GM19193 (cell line): ENCODE data around the gene DPP6.

ENCODE experiments used
- POLR2A ChIP-seq: IDR thresholded peaks from 4 replicates; pipeline ENCODE4 v1.6.1; 2011; ENCODE audit not compliant: insufficient read depth, insufficient read length; ENCODE audit errors: extremely low read depth

The DPP6 gene

DNA sequence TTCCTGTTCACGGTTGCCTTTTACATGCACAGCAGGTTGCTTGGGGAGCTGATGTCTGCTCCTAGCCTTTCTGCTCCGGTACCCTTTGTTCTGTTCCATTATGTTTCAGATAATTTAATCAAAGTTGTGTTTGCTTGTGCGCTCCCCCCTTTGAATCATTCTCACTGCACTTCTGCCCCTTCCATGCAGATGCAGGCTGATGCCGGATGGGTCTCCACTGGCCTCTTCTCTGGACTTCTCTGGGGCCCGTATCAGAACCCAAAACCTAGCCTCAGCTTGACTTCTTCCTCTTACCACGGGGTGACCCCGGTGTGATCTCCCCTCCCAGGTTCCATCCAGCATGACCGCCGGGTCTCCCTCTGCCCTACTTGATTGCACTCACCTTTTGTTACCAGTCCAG, 272.0 kb downstream of the DPP6 start:
- TF ChIP-seq POLR2A: no peak

DNA sequence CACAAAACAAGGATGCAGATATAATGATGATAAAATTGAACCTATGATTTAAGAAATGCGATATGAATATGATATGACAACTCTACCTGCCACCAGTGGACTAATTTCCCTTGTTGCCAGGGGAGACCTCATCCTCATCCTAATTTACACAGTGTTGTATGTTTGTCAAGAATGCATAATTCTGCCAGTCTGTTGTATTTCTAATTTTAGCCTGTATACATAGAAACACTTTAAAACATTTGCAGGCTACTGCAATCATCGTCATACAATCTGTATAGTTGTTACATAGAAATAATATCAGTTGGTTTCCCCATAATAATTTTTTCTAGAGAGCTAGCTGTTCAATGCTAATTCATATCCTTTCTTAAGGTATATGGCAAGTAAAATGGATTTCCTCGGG, 274.2 kb downstream of the DPP6 start:
- TF ChIP-seq POLR2A: no peak

DNA sequence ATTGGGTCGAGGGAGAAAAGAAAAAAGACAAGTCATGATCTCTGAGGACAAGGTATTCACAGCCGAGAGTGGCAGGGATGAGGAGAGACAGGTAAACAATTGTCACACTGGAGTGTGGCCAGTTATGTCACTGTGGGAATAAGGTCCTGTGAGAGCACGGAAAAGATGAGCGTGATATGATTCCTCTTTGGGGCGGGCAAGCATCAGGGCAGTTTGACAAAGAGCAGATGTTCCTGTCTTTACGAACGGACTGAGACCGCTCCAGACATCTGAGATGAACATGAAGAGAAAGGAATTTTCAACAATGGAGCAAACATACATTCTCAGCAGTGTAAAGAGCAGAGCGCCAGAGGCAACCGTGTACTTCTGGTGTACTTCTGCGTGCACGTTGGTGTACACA, 278.1 kb downstream of the DPP6 start:
- TF ChIP-seq POLR2A: no peak

DNA sequence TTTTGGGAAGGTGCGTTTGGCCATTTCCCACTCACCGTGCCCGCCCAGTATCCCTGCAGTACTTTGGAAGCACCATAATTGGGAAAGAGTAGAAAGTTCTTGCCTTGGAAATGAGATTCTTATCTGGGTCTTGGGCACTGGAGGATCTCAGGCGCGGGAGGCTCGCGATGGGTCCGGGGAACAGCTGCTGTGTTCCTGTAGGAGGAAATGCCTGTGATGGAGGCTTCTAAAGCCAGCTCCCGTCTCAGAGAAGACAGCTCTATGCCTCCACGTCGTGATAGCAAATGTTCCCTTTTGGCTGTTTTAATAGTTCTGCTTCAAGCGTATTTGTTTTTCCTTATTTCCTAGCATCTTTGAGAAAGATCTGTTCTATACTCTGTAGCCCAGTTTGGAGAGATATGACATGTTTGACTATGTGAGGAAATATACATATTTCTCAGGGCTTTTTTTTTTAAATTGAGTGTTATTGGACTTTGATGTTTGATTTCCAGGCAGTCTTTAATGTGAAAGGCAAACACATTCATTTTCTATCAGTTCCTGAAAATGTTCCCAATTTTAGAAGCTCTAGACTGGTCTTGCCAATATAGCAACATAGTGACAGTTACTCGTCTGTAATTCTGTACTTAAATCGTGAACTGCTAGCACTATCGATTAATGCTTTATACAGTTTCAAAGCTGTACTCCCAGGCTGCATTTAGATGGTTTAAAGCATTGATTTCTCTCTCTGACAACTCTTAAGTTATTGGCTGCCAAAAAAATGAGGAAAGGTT, 280.8 kb downstream of the DPP6 start:
- TF ChIP-seq POLR2A: no peak

DNA sequence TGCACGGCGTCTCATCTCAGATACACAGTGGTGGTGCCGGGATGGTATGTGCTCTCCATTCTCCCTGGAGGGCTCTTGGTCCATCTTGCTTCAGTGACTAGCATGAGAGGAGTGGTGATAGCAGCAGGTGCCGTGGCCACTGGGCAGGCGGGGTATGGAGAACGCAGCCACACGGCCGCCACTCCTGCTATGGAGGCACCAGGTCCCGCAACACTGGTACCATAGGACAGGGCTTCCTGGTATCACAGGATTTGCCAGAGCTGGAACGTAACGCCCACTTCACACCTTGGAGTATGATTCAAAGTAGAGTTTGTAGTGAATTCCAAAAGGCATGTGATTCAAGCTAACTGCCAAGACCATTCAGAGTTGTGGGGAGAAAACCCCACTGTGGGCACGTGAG, 284.1 kb downstream of the DPP6 start:
- no peak for TF ChIP-seq POLR2A

DNA sequence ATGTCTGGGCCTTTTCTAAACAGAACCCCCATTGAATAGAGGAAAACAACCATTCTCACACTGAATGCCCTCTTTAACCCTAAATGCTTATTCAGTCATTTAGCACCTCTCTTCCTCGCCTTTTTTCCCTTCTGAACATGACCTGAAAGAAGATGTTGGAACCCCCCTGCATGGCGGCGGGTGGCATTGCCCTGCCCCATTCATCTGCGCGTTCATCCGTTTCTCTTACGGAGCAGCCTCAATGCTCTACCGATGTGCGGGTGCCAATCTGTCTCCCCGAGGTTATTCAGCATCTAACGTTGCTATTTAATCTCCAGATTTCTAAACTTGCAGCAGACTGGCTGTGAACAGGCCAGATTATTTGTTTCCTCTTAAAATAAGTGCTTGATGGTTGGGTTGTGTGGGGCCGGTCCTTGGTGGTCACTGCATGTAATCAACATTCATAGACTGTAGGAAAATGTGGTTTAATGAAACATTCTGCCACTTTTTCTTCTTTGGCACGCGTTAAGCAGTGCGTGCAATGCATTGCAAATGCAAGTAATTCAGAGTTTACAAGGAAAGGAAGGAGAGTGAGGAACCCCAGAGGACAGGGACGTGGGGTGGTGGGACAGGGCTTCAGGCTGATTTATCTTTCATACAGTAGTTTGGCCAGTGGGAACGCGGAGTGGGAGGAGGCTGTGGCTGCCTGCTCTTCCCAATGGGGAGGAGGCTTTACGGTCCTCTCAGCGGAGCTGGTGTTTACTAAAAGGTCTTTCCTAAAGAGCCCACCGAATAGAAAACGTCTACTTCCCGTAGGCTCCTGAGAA, 286.7 kb downstream of the DPP6 start:
- TF ChIP-seq POLR2A: no peak

DNA sequence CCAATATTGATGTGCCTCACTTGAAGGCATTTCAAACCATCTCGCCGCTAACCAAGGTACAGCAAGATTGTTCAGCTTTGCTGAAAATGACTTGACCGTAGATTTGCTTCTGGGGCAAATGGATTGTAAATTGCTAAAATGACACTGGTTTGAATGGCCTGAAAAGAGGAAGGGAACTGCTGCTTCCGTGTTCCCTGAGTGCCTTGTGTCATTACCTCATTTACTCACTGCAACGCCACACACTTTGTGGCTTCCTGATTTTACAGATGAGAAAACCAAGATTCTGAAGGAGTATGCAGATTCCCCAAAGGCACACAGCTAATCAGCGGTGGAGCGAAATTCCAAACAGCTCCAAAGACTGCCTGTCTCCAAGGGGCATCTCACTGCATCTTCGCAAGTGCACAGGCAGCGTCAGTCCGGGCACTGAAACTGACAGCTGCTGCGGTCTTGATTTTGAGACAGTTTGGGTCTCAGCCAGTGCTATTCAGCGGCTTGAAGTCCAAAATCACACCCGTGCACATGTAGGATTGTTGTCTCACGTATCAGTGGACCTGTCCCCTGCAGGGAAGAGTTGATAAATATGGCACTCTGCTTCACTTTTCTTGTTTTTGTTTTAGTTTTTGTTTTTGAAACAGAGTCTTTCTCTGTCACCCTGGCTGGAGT, 290.9 kb downstream of the DPP6 start:
- TF ChIP-seq POLR2A: no peak

DNA sequence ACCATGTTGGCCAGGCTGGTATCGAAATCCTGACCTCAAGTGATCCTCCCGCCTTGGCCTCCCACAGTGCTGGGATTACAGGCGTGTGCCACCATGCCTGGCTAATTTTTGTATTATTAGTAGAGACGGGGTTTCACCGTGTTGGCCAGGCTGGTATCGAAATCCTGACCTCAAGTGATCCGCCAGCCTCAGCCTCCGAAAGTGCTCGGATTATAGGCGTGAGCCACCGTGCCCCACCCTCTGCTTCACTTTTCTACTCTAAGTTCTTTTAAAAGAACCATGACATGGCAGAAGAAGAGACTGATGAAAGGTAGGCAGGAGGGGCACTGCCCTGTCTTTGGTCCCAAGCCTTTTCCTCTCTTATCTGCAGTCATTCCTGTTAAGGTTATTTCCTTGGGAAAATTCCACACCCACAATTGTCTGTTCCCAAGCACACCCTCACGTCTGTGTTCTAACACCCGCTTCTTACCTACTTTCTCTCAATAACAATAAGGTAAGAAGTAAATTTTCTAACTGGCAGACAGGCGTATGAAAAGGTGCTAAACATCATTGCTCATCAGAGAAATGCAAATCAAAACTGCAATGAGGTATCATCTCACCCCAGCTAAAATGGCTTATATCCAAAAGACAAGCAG, 291.7 kb downstream of the DPP6 start:
- TF ChIP-seq POLR2A: no peak

DNA sequence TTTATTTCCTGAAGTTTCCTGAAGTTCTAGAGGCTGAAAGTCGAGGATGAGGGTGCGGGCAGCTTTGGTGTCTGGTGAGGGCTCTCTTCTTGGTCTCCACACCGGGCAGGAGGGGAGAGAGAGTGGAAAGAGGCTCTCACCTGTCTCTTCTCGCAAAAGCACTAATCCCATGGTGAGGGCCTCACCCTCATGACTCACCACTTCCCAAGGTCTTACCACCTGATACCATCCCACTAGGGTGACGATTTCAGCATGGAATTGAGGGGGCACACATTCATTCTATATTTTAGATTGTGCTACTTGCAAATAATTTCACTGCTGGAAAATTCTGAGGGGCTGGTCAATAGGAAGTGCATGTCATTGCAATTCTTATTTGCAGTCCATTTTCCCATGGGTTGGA, 292.9 kb downstream of the DPP6 start:
- no peak for TF ChIP-seq POLR2A

DNA sequence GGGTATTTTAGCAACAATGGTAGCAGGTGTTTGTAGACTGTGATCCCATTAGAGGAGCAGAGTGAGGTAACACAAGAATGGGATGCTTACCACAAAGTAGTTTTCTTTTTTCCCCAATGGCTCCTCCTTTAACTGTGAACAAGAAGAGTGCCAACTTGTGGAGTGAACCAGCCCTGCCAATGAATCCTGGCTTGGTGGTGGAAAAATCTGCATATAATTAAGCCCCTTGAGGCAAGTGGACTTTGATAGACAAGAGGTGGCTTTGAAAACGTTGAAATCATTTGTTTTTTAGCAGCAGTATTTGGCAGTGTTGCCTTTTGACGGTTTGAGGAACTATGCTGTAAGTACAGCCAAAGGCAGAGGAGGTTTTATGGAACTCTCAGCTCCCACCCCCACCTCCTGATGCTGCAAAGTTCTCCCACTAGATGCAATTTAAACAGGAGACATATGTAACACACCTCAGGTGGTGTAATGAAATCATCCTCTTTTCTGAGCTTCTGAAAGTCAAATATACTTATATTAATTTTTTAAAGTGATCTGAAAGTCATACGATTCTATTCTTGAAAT, 295.6 kb downstream of the DPP6 start:
- TF ChIP-seq POLR2A: no peak

DNA sequence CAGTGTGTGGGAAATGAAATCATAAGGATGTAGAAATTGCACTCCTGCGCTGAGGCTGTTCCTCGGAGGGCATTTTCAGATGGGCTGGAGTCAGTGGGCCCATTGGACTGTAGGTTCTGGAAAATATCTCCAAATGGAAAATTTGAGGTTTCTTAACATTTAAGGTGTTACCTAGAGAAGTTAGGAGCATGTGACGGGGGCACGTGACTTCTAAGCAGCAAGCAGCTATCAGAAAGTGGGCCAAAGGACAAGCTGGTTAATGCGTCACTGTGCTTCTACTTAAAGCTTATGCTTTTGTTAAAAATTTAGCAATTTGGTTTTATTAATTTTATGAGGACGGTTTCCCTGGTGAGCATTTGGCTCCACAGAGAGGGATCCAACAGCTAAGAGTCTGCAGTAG, 298.7 kb downstream of the DPP6 start:
- TF ChIP-seq POLR2A: no peak

DNA sequence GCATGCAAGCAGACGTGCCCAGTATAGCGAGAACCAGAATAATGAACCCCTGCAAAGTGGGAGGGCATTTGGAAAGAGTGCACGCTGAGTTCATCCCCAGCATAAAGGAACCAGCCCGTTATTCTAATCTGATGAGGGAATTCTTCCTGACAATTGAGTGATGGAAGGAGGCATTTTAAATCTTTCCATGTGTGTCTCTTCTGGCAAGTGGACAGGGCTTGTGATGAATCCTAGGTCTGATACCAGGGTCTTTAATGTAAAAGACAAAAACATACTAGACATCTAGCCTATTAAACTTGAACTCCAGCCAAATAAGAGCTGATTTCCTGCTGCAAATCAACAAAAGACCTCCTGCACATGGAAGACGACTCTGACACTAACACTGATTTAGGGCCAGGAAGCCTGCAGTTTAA, 301.2 kb downstream of the DPP6 start:
- no peak for TF ChIP-seq POLR2A

DNA sequence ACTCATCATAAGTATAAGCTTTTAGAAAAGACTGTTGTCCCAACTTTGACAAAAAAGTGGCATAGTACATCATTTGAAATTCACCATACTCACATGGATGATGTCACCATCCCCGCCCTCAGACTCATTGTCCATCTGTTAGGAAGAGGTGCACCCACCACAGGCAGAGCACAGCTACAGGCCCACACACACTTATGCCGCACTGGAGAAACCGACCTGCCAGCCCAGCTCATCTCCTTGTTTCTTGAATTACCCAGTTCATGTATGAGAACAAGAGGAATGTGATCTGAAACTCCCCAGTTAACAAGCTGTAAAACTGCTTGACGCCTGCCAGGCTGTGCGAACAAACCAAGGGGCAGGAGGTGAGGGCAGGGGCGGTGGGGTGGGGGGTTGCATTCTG, 312.0 kb downstream of the DPP6 start:
- TF ChIP-seq POLR2A: no peak

DNA sequence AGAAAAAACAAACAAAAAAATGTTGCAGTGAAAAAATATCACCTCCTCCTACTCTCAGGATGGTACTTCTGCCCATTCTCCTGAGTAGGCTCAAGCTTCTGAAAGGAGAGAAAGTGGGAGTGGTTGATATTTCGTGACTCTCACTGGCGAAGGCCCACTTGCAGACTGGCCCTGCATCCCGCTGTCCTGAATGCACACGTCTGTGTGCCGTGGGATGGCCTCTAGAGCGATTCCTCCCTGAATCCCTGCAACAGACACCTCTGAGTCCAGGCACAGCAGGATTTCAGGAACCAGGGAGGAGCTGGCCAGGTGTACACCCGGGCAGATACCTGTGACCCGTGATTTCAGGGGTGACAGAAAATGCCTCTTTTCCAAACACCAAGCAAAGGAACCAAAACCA, 319.2 kb downstream of the DPP6 start:
- TF ChIP-seq POLR2A: no peak
